Suprapubic skin (tissue), 4 donors: ENCODE data around the gene UGCG. TPM values are rescaled to one million over a fixed set of nuclear protein-coding genes. Genes with fewer than 3 reads are reported as not detected.
A peak's percentile ranks its signal among the peaks of the same experiment; 100 is the strongest.

Experiments used
- DNase-seq, 2 donors: peaks; one replicate each; pipeline ENCODE4 v3.0.0-alpha.2; 2019; ENCODE audit warnings: low spot score in 2 of 2
- H3K27ac ChIP-seq: fragments of 200-600 bp; sonication (generic); one replicate; pipeline ENCODE4 v1.5.1; 2019
- H3K27me3 ChIP-seq: fragments of 200-600 bp; sonication (generic); one replicate; pipeline ENCODE4 v1.5.1; 2019
- H3K36me3 ChIP-seq: fragments of 200-600 bp; sonication (generic); one replicate; pipeline ENCODE4 v1.5.1; 2019
- H3K4me1 ChIP-seq: fragments of 200-600 bp; sonication (generic); one replicate; pipeline ENCODE4 v1.5.1; 2019
- H3K4me3 ChIP-seq: fragments of 200-600 bp; sonication (generic); one replicate; pipeline ENCODE4 v1.5.1; 2019; ENCODE audit warnings: mild to moderate bottlenecking
- H3K9me3 ChIP-seq: fragments of 200-600 bp; sonication (generic); one replicate; pipeline ENCODE4 v1.5.1; 2019
- CTCF ChIP-seq, 2 donors: fragments of 200-600 bp in 1 of 2; fragments of 450-650 bp in 1 of 2; sonication (generic) in 1 of 2; IDR thresholded peaks; one replicate each; pipeline ENCODE4 v1.5.1; 2016 to 2019; ENCODE audit warnings: antibody characterized with exemption in 2 of 2, mild to moderate bottlenecking in 1 of 2, moderate library complexity in 1 of 2
- EP300 ChIP-seq: sonication (generic); formaldehyde crosslinking; IDR thresholded peaks from one replicate; pipeline ENCODE4 v1.6.1; 2017; ENCODE audit warnings: antibody characterized with exemption
- POLR2A ChIP-seq, 2 donors: fragments of 450-650 bp; IDR thresholded peaks; one replicate each; pipeline ENCODE4 v1.6.1; 2017; ENCODE audit warnings: antibody characterized with exemption in 2 of 2, mild to moderate bottlenecking in 2 of 2, moderate library complexity in 2 of 2
- POLR2AphosphoS5 ChIP-seq, 3 donors: sonication (generic); formaldehyde crosslinking; IDR thresholded peaks; one replicate each; pipeline ENCODE4 v1.6.1; 2017; ENCODE audit warnings: antibody characterized with exemption in 3 of 3
- WGBS: methylation state at CpG from one replicate; pipeline ENCODE4 v1.1.5; 2018; 5-methylcytosine and 5-hydroxymethylcytosine counted together
- total RNA-seq, 4 donors: library from RNA; depleted of rRNA; stranded (reverse); fragments of >200 nt; gene quantifications; one replicate each; pipeline ENCODE4 v1.1.0, GENCODE V29; 2016

Gene UGCG
- total RNA-seq, 4 donors from 2014 or later = 50.0 to 134 (median 99.8) TPM

DNA sequence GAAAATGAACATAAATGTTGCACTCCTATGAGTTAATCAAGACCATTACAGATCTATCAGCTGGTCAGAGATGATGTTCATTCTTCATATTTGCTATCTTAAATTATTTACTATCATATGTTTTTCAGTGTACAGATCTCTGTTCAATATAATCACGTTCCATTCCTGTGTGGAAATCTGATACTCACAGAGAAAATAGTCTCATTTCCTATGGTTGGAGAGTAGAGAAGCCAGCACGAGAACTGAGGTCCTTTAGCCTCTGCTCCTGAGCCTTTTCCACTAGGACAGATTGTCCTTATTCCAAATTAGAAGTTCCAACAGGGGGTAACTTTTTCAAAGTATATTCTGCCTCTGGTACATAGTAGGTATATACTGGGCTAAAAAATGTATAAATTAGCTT, 29.2 kb downstream of the UGCG start:
- peaks cover 17% of the 10 kb centered on the region for H3K36me3 ChIP-seq
- WGBS = 62% methylated on average over 2 of the region's 2 CpGs
- H3K9me3 ChIP-seq = no peaks in the 10 kb centered on the region
- no peaks in the 10 kb centered on the region for H3K27me3 ChIP-seq
- H3K4me3 ChIP-seq = no peak overlapping the region
- no peak for TF ChIP-seq CTCF (IDR thresholded peaks at IDR 0.05)
- no peak for TF ChIP-seq EP300
- TF ChIP-seq POLR2A (IDR thresholded peaks at IDR 0.05) = no peak
- no peak for TF ChIP-seq POLR2AphosphoS5 (IDR thresholded peaks at IDR 0.05)
- peaks cover 26% of the 10 kb centered on the region for H3K4me1 ChIP-seq
- no peak for DNase-seq
- H3K27ac ChIP-seq = no peak overlapping the region

DNA sequence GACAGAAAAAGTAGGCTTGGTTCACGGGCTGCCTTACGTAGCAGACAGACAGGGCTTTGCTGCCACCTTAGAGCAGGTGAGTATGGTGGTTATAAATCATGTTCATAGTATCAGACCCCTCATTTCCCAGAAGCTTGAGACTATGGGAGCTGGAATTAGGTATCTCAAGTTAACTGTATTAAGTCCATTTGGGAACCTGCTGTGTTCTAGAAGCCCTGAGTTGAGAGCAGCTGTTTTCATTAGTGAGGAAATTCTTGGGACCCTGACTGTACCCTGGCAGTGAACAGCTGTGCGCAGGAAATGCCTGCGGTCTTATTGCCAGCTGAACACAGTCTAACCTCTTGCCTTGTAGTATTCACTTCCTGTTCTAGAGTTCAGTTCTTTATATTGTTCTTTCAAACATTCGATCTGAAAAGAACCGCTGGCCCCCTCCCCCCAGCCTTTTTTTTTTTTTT, 29.8 kb downstream of the UGCG start:
- Histone ChIP-seq H3K27ac (no peak overlapping the region), H3K4me3 (no peak overlapping the region), H3K27me3 (no peaks in the 10 kb centered on the region), H3K9me3 (no peaks in the 10 kb centered on the region), H3K36me3 (peaks cover 20% of the 10 kb centered on the region), H3K4me1 (peaks cover 26% of the 10 kb centered on the region)
- no peak for DNase-seq
- WGBS = 73% methylated on average over 6 of the region's 6 CpGs
- no peak for TF ChIP-seq EP300
- TF ChIP-seq CTCF (IDR thresholded peaks at IDR 0.05) = no peak
- no peak for TF ChIP-seq POLR2A (IDR thresholded peaks at IDR 0.05)
- no peak for TF ChIP-seq POLR2AphosphoS5 (IDR thresholded peaks at IDR 0.05)

GRCh38 chr9:111928359-111928720, 31.7 kb downstream of the UGCG start:
- Histone ChIP-seq H3K4me1 (peaks cover 16% of the 10 kb centered on the region), H3K36me3 (peaks cover 36% of the 10 kb centered on the region), H3K4me3 (no peak overlapping the region), H3K27ac (no peak overlapping the region), H3K9me3 (no peaks in the 10 kb centered on the region), H3K27me3 (no peaks in the 10 kb centered on the region)
- no peak for DNase-seq
- no peak for TF ChIP-seq POLR2A (IDR thresholded peaks at IDR 0.05)

DNA sequence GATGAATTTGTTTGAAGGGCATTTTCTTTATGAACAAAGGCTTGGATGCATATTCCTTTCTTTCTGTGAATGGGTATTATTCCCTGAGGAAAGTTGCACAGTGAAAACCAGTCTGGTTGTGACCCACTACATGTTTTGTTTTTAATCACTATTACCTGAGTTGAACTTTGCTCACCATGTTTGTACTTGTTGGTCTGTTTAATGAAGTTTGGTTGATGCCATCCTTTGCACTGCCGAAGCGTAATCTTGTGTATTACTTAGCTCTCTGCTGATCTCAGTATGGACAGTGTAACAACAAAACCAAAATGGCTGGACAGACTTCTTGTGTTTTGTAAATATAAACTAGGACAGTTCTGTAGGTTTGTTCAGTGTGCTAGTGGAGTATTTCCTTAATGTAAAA, 38.1 kb downstream of the UGCG start:
- no peaks in the 10 kb centered on the region for H3K9me3 ChIP-seq
- DNase-seq = no peak
- 69% methylated on average over 2 of the region's 2 CpGs for WGBS
- no peak overlapping the region for H3K4me3 ChIP-seq
- peaks cover 40% of the 10 kb centered on the region for H3K36me3 ChIP-seq
- H3K27me3 ChIP-seq = no peaks in the 10 kb centered on the region
- H3K27ac ChIP-seq = no peak overlapping the region
- TF ChIP-seq CTCF (IDR thresholded peaks at IDR 0.05) (no peak), POLR2AphosphoS5 (IDR thresholded peaks at IDR 0.05) (no peak), POLR2A (IDR thresholded peaks at IDR 0.05) (no peak), EP300 (no peak)
- H3K4me1 ChIP-seq = peaks cover 25% of the 10 kb centered on the region

- TF ChIP-seq CTCF (IDR thresholded peaks at IDR 0.05) (no peak), EP300 (no peak), POLR2AphosphoS5 (IDR thresholded peaks at IDR 0.05) (no peak), POLR2A (IDR thresholded peaks at IDR 0.05) (no peak)
- H3K27me3 ChIP-seq = no peaks in the 10 kb centered on the region
- H3K9me3 ChIP-seq = no peaks in the 10 kb centered on the region
- no peak overlapping the region for H3K4me3 ChIP-seq
- H3K27ac ChIP-seq = peak overlapping the region; percentile 17
- H3K4me1 ChIP-seq = peaks cover 25% of the 10 kb centered on the region
- peaks cover 28% of the 10 kb centered on the region for H3K36me3 ChIP-seq
- no peak for DNase-seq
- WGBS = 84% methylated on average over 2 of the region's 2 CpGs
Observed at GRCh38 chr9:111936391-111936790, 39.8 kb downstream of the UGCG start.

GRCh38 chr9:111937301-111937700, 40.7 kb downstream of the UGCG start:
- Histone ChIP-seq H3K4me1 (peaks cover 25% of the 10 kb centered on the region), H3K9me3 (no peaks in the 10 kb centered on the region), H3K4me3 (no peak overlapping the region), H3K36me3 (peaks cover 19% of the 10 kb centered on the region), H3K27ac (no peak overlapping the region), H3K27me3 (no peaks in the 10 kb centered on the region)
- no peak for DNase-seq
- TF ChIP-seq CTCF (IDR thresholded peaks at IDR 0.05) (no peak), EP300 (no peak), POLR2A (IDR thresholded peaks at IDR 0.05) (no peak), POLR2AphosphoS5 (IDR thresholded peaks at IDR 0.05) (no peak)
- WGBS = 95% methylated on average over 2 of the region's 2 CpGs
